Lung (tissue), 12 donors: ENCODE data around the gene CD34. TPM values are rescaled to one million over a fixed set of nuclear protein-coding genes. Genes with fewer than 3 reads are reported as not detected.
A peak's percentile ranks its signal among the peaks of the same experiment; 100 is the strongest.

ENCODE experiments used
- ATAC-seq: fragments of 200-7000 bp; cut with Tn5 transposase; one replicate; pipeline ENCODE4 v1.9.1; 2020; ENCODE audit warnings: moderate number of reproducible peaks; ENCODE audit not compliant: insufficient read depth, low FRiP score
- DNase-seq, 3 donors: peaks; one replicate each; pipeline ENCODE4 v3.0.0-alpha.2; 2013 to 2017
- H3K27ac ChIP-seq, 2 donors: one replicate each; pipeline ENCODE4 v1.5.1; 2013; ENCODE audit warnings: mild to moderate bottlenecking in 2 of 2, moderate library complexity in 2 of 2, control low read depth in 1 of 2, inconsistent platforms in 1 of 2, low read depth in 1 of 2, low read length in 1 of 2
- H3K27me3 ChIP-seq, 3 donors: one replicate each; pipeline ENCODE4 v1.5.1; 2013; ENCODE audit warnings: low read length in 2 of 3; ENCODE audit not compliant: control insufficient read depth in 3 of 3, insufficient read depth in 3 of 3
- H3K36me3 ChIP-seq, 4 donors: one replicate each; pipeline ENCODE4 v1.5.1; 2013; ENCODE audit warnings: low read length in 4 of 4, mild to moderate bottlenecking in 1 of 4, moderate library complexity in 1 of 4; ENCODE audit not compliant: control insufficient read depth in 4 of 4, insufficient read depth in 4 of 4
- H3K4me1 ChIP-seq, 5 donors: one replicate each; pipeline ENCODE4 v1.5.1; 2013; ENCODE audit warnings: low read length in 5 of 5, mild to moderate bottlenecking in 2 of 5, moderate library complexity in 1 of 5; ENCODE audit not compliant: control insufficient read depth in 5 of 5, insufficient read depth in 5 of 5
- H3K4me3 ChIP-seq: one replicate; pipeline ENCODE4 v1.5.1; 2013; ENCODE audit warnings: mild to moderate bottlenecking, control low read depth, moderate library complexity
- H3K9ac ChIP-seq, 2 donors: one replicate each; pipeline ENCODE4 v1.5.1; 2013; ENCODE audit warnings: low read length in 2 of 2, control low read depth in 1 of 2; ENCODE audit not compliant: insufficient read depth in 1 of 2
- H3K9me3 ChIP-seq, 4 donors: one replicate each; pipeline ENCODE4 v1.5.1; 2013; ENCODE audit warnings: low read length in 3 of 4, mild to moderate bottlenecking in 1 of 4, moderate library complexity in 1 of 4; ENCODE audit not compliant: control insufficient read depth in 4 of 4, insufficient read depth in 3 of 4
- WGBS, 2 donors: extraction: QIAGEN DNeasy Blood & Tissue Kit; methylation state at CpG; one replicate each; pipeline ENCODE4 v1.1.7; 2013; 5-methylcytosine and 5-hydroxymethylcytosine counted together
- polyA plus RNA-seq, 2 donors: library from polyadenylated mRNA; stranded (reverse); fragments of 200-250 nt; gene quantifications; one replicate each; pipeline ENCODE4 v1.2.1, GENCODE V29; 2013
- total RNA-seq, 2 donors: library from RNA; depleted of rRNA in 1 of 2; stranded (reverse); fragments of >200 nt in 1 of 2; gene quantifications; one replicate each; pipeline ENCODE4 v1.2.1, GENCODE V29; 2014 to 2021
- TF ChIP-seq, protein P1 (sequence below): IDR thresholded peaks from 2 replicates; pipeline ENCODE4 v1.5.1; 2012; ENCODE audit warnings: mild to moderate bottlenecking; ENCODE audit errors: control extremely low read depth, extremely low read depth
- donor health status: control.
- donor health status: control.
- donor health status: Bipolar disorder and iron deficiency.
- donor health status: healthy.
- donor health status: DM: yes; HTN: yes; CAD: no.

CD34 gene
- total and polyA plus RNA-seq, 4 donors = 23.6 to 81.9 (median 37.1) TPM

DNA sequence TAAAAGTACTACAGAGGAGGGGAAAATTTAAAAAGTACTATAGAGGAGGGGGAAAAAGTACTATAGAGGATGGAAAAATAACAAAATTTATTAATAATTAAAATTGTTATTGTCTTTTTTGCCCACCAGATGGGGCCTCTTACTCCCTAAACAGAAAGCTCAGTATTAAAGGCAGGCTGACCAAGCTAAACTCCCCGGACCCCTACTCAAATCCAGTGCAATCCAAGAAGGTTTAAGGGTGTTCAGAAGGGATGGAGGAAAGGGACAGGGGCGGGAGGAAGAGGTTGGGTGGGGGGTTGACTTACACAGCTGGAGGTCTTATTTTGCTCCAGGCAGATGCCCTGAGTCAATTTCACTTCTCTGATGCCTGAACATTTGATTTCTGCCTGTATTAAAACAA lies 13.7 kb downstream of the CD34 start:
- ATAC-seq (no peak), DNase-seq (peak; percentile 39 to 65 (median 62))
- no peaks in the 10 kb centered on the region for H3K27me3 ChIP-seq
- H3K4me1 ChIP-seq = peaks cover 0 to 5% (median 0%) of the 10 kb centered on the region in 5 donors
- 43 to 56% methylated on average over 2 of the region's 2 CpGs for WGBS, 2 donors
- H3K36me3 ChIP-seq = peaks cover 0 to 3% (median 0%) of the 10 kb centered on the region in 4 donors
- H3K9ac ChIP-seq = no peak overlapping the region
- no peak overlapping the region for H3K4me3 ChIP-seq
- TF ChIP-seq, protein P1, sequence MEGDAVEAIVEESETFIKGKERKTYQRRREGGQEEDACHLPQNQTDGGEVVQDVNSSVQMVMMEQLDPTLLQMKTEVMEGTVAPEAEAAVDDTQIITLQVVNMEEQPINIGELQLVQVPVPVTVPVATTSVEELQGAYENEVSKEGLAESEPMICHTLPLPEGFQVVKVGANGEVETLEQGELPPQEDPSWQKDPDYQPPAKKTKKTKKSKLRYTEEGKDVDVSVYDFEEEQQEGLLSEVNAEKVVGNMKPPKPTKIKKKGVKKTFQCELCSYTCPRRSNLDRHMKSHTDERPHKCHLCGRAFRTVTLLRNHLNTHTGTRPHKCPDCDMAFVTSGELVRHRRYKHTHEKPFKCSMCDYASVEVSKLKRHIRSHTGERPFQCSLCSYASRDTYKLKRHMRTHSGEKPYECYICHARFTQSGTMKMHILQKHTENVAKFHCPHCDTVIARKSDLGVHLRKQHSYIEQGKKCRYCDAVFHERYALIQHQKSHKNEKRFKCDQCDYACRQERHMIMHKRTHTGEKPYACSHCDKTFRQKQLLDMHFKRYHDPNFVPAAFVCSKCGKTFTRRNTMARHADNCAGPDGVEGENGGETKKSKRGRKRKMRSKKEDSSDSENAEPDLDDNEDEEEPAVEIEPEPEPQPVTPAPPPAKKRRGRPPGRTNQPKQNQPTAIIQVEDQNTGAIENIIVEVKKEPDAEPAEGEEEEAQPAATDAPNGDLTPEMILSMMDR = peak; percentile 4
- H3K27ac ChIP-seq = no peak overlapping the region
- H3K9me3 ChIP-seq = no peaks in the 10 kb centered on the region

DNA sequence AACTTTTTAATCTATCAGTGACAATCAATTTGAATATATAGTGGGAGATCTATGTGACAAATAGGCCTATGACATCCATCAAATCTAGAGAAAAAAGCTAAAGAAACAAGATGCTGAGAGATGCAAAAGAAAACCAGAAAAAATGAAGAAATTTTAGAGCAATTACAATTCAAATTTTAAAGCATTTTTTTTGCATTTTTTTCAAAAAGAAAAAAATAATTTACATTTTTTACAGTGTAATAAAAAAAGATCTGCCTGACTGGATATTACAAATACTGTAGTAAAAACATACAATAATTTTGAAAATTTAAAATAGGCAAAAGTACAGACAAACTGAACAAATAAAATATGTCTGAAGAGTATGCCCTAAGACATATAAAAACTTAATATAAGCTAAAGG lies 14.4 kb downstream of the CD34 start:
- Histone ChIP-seq H3K9ac (no peak overlapping the region), H3K9me3 (no peaks in the 10 kb centered on the region), H3K27ac (no peak overlapping the region), H3K4me1 (peaks cover 0 to 6% (median 0%) of the 10 kb centered on the region in 5 donors), H3K27me3 (no peaks in the 10 kb centered on the region), H3K4me3 (no peak overlapping the region), H3K36me3 (peaks cover 0 to 3% (median 0%) of the 10 kb centered on the region in 4 donors)
- DNase-seq (no peak), ATAC-seq (no peak)
- TF ChIP-seq, protein P1 = no peak

DNA sequence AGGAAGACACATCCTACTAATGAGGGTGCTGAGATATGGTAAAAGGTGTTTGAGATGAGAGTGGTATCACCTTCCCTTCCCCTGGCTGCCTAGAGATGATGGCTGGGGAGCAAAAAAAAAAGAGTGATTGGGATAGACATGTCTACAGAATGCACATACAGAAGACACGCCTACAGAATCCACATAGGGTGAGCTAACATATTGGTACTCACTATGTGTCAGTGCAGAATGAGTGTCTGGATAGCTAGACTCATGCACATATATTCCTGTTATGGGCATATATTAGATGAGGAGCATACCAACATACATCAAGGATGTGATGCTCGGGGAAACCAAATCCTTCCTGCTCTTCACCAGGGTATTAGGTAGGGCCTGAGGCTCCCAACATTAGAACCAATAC lies 16.2 kb downstream of the CD34 start:
- TF ChIP-seq, protein P1 = no peak
- DNase-seq = no peak
- H3K4me1 ChIP-seq = peaks cover 0 to 9% (median 8%) of the 10 kb centered on the region in 5 donors
- no peaks in the 10 kb centered on the region for H3K9me3 ChIP-seq
- 94 to 97% methylated on average over 2 of the region's 2 CpGs for WGBS, 2 donors
- no peak overlapping the region for H3K27ac ChIP-seq
- H3K27me3 ChIP-seq = no peaks in the 10 kb centered on the region
- no peak for ATAC-seq
- H3K9ac ChIP-seq = no peak overlapping the region
- H3K4me3 ChIP-seq = no peak overlapping the region
- H3K36me3 ChIP-seq = peaks cover 0 to 3% (median 0%) of the 10 kb centered on the region in 4 donors
